ENCODE measurements around the gene GMPPB. TPM values are rescaled to one million over a fixed set of nuclear protein-coding genes. Genes with fewer than 3 reads are reported as not detected.

The GMPPB gene
- total and polyA plus RNA-seq, 2 of the 8 experiments (the other 6 are each of a cell fraction or from before 2014, with no cell fraction given), result 20.9 to 23.9 TPM

DNA sequence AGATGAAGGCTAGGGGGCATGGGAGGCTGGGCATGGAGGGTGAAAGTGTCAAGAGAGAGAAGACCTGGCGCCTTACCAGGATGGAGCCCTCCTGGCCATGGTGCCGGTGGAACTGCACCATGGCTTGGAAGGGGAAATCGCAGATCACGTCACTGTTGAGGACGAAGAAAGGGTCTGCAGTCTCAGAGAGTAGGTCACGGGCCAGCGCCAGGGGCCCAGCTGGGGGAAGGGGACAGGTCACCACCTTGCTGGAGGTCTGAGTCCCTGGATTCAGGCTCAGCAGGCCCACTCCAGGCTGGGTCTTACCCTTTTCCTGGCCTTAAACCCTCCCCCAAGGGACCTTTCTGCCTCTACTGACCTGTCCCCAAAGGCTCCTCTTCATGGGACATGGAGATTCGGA is 855 bp downstream of the GMPPB start (continued):
- TF ChIP-seq, protein P1, sequence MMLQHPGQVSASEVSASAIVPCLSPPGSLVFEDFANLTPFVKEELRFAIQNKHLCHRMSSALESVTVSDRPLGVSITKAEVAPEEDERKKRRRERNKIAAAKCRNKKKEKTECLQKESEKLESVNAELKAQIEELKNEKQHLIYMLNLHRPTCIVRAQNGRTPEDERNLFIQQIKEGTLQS (IDR thresholded peaks at IDR 0.05; ENCODE audit: insufficient read depth, low read depth, low read length), result no peak
- TF ChIP-seq, protein P2, sequence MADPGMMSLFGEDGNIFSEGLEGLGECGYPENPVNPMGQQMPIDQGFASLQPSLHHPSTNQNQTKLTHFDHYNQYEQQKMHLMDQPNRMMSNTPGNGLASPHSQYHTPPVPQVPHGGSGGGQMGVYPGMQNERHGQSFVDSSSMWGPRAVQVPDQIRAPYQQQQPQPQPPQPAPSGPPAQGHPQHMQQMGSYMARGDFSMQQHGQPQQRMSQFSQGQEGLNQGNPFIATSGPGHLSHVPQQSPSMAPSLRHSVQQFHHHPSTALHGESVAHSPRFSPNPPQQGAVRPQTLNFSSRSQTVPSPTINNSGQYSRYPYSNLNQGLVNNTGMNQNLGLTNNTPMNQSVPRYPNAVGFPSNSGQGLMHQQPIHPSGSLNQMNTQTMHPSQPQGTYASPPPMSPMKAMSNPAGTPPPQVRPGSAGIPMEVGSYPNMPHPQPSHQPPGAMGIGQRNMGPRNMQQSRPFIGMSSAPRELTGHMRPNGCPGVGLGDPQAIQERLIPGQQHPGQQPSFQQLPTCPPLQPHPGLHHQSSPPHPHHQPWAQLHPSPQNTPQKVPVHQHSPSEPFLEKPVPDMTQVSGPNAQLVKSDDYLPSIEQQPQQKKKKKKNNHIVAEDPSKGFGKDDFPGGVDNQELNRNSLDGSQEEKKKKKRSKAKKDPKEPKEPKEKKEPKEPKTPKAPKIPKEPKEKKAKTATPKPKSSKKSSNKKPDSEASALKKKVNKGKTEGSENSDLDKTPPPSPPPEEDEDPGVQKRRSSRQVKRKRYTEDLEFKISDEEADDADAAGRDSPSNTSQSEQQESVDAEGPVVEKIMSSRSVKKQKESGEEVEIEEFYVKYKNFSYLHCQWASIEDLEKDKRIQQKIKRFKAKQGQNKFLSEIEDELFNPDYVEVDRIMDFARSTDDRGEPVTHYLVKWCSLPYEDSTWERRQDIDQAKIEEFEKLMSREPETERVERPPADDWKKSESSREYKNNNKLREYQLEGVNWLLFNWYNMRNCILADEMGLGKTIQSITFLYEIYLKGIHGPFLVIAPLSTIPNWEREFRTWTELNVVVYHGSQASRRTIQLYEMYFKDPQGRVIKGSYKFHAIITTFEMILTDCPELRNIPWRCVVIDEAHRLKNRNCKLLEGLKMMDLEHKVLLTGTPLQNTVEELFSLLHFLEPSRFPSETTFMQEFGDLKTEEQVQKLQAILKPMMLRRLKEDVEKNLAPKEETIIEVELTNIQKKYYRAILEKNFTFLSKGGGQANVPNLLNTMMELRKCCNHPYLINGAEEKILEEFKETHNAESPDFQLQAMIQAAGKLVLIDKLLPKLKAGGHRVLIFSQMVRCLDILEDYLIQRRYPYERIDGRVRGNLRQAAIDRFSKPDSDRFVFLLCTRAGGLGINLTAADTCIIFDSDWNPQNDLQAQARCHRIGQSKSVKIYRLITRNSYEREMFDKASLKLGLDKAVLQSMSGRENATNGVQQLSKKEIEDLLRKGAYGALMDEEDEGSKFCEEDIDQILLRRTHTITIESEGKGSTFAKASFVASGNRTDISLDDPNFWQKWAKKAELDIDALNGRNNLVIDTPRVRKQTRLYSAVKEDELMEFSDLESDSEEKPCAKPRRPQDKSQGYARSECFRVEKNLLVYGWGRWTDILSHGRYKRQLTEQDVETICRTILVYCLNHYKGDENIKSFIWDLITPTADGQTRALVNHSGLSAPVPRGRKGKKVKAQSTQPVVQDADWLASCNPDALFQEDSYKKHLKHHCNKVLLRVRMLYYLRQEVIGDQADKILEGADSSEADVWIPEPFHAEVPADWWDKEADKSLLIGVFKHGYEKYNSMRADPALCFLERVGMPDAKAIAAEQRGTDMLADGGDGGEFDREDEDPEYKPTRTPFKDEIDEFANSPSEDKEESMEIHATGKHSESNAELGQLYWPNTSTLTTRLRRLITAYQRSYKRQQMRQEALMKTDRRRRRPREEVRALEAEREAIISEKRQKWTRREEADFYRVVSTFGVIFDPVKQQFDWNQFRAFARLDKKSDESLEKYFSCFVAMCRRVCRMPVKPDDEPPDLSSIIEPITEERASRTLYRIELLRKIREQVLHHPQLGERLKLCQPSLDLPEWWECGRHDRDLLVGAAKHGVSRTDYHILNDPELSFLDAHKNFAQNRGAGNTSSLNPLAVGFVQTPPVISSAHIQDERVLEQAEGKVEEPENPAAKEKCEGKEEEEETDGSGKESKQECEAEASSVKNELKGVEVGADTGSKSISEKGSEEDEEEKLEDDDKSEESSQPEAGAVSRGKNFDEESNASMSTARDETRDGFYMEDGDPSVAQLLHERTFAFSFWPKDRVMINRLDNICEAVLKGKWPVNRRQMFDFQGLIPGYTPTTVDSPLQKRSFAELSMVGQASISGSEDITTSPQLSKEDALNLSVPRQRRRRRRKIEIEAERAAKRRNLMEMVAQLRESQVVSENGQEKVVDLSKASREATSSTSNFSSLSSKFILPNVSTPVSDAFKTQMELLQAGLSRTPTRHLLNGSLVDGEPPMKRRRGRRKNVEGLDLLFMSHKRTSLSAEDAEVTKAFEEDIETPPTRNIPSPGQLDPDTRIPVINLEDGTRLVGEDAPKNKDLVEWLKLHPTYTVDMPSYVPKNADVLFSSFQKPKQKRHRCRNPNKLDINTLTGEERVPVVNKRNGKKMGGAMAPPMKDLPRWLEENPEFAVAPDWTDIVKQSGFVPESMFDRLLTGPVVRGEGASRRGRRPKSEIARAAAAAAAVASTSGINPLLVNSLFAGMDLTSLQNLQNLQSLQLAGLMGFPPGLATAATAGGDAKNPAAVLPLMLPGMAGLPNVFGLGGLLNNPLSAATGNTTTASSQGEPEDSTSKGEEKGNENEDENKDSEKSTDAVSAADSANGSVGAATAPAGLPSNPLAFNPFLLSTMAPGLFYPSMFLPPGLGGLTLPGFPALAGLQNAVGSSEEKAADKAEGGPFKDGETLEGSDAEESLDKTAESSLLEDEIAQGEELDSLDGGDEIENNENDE (IDR thresholded peaks at IDR 0.05; ENCODE audit: insufficient replicate concordance, low read length), result no peak
- TF ChIP-seq CTBP2 (IDR thresholded peaks at IDR 0.05; ENCODE audit: borderline replicate concordance, insufficient read depth, insufficient read length, low read length) (no peak), RBBP5 (IDR thresholded peaks at IDR 0.05; ENCODE audit: borderline replicate concordance, low read depth, low read length) (no peak), EZH2 (IDR thresholded peaks at IDR 0.05; ENCODE audit: low read depth, low read length, severe bottlenecking) (no peak), YY1 (IDR thresholded peaks at IDR 0.05; ENCODE audit: low read depth, low read length) (no peak), TEAD4 (IDR thresholded peaks at IDR 0.05; ENCODE audit: low read depth, low read length) (no peak), NRF1 (IDR thresholded peaks at IDR 0.05; ENCODE audit: low read depth, low read length) (no peak), SUZ12 (IDR thresholded peaks at IDR 0.05; ENCODE audit: low read length) (no peak), KDM4A (IDR thresholded peaks at IDR 0.05; ENCODE audit: low read depth, low read length, severe bottlenecking) (no peak)

All from H1 (cell line).